Neural progenitor cell (in vitro differentiated cells): ENCODE data around the gene KIF16B. TPM values are rescaled to one million over a fixed set of nuclear protein-coding genes. Genes with fewer than 3 reads are reported as not detected.

Experiments used
- DNase-seq: peaks from one replicate; pipeline ENCODE4 v3.0.0-alpha.2; 2016; ENCODE audit warnings: low spot score
- H2AFZ ChIP-seq: fragments of 200-600 bp; sonication (generic); replicated peaks from 2 replicates; pipeline ENCODE4 v1.6.1; 2016; ENCODE audit warnings: antibody characterized with exemption
- H3F3A ChIP-seq: fragments of 200-600 bp; sonication (generic); 2 replicates; pipeline ENCODE4 v1.6.1; 2016; ENCODE audit warnings: antibody characterized with exemption, low read depth
- H3K27ac ChIP-seq: fragments of 200-600 bp; sonication (generic); 2 replicates; pipeline ENCODE4 v1.5.1; 2016; ENCODE audit warnings: mild to moderate bottlenecking
- H3K27me3 ChIP-seq: fragments of 200-600 bp; sonication (generic); 2 replicates; pipeline ENCODE4 v1.6.1; 2016; ENCODE audit warnings: mild to moderate bottlenecking, moderate library complexity
- H3K36me3 ChIP-seq: fragments of 200-600 bp; sonication (generic); 2 replicates; pipeline ENCODE4 v1.5.1; 2016
- H3K4me1 ChIP-seq: fragments of 200-600 bp; sonication (generic); 2 replicates; pipeline ENCODE4 v1.6.1; 2016; ENCODE audit warnings: mixed run types
- H3K4me2 ChIP-seq: fragments of 200-600 bp; sonication (generic); 2 replicates; pipeline ENCODE4 v1.6.1; 2016
- H3K4me3 ChIP-seq: fragments of 200-600 bp; sonication (generic); 2 replicates; pipeline ENCODE4 v1.5.1; 2016
- H3K79me2 ChIP-seq: fragments of 200-600 bp; sonication (generic); 2 replicates; pipeline ENCODE4 v1.6.1; 2016; ENCODE audit warnings: low read depth
- H3K9ac ChIP-seq: fragments of 200-600 bp; sonication (generic); 2 replicates; pipeline ENCODE4 v1.6.1; 2016
- H3K9me3 ChIP-seq: fragments of 200-600 bp; sonication (generic); 2 replicates; pipeline ENCODE4 v1.5.1; 2016; ENCODE audit warnings: low read depth
- H4K20me1 ChIP-seq: fragments of 200-600 bp; sonication (generic); 2 replicates; pipeline ENCODE4 v1.6.1; 2016; ENCODE audit warnings: low read depth
- H3K27ac Mint-ChIP-seq: 3 replicates; pipeline ENCODE4 v1.8.0; 2021; ENCODE audit warnings: mixed read lengths
- H3K27me3 Mint-ChIP-seq: 2 replicates; pipeline ENCODE4 v1.8.0; 2022; ENCODE audit warnings: low read depth, mild to moderate bottlenecking, inconsistent platforms, moderate library complexity, mixed read lengths; ENCODE audit not compliant: insufficient read depth
- H3K36me3 Mint-ChIP-seq: 3 replicates; pipeline ENCODE4 v1.8.0; 2021; ENCODE audit warnings: mixed read lengths
- H3K4me1 Mint-ChIP-seq: 3 replicates; pipeline ENCODE4 v1.8.0; 2021; ENCODE audit warnings: mixed read lengths
- H3K4me3 Mint-ChIP-seq: 3 replicates; pipeline ENCODE4 v1.8.0; 2021; ENCODE audit warnings: mild to moderate bottlenecking, moderate library complexity, mixed read lengths
- H3K9me3 Mint-ChIP-seq: 3 replicates; pipeline ENCODE4 v1.8.0; 2020; ENCODE audit warnings: mixed read lengths
- CTCF ChIP-seq: fragments of 200-600 bp; sonication (generic); IDR thresholded peaks from 2 replicates; pipeline ENCODE4 v1.5.1; 2017; ENCODE audit warnings: antibody characterized with exemption, mild to moderate bottlenecking
- EZH2 ChIP-seq: fragments of 200-600 bp; sonication (generic); IDR thresholded peaks from 2 replicates; pipeline ENCODE4 v1.6.1; 2017; ENCODE audit warnings: antibody characterized with exemption, mild to moderate bottlenecking, moderate library complexity
- EZH2phosphoT487 ChIP-seq: fragments of 200-600 bp; sonication (generic); IDR thresholded peaks from 2 replicates; pipeline ENCODE4 v1.6.1; 2017; ENCODE audit warnings: antibody characterized with exemption
- total RNA-seq: library from RNA; depleted of rRNA; stranded (reverse); fragments of >200 nt; gene quantifications from 2 replicates; pipeline ENCODE4 v1.2.3, GENCODE V29; 2015; ENCODE audit warnings: low replicate concordance

Gene KIF16B
- total RNA-seq, 1 donor from 2014 or later = 15.5 TPM

- TF ChIP-seq EZH2 (no peak), CTCF (no peak), EZH2phosphoT487 (no peak)
Measured at GRCh38 chr20:16438100-16438499, 135.1 kb downstream of the KIF16B start.

GRCh38 chr20:16437387-16437996 lies 135.8 kb downstream of the KIF16B start:
- H3K9ac ChIP-seq = no peak overlapping the region
- no peak for DNase-seq
- no peaks in the 10 kb centered on the region for H3K9me3 ChIP-seq
- H3K36me3 Mint-ChIP-seq = peaks cover 30% of the 10 kb centered on the region
- H3K4me1 ChIP-seq = no peaks in the 10 kb centered on the region
- TF ChIP-seq EZH2phosphoT487 = no peak
- TF ChIP-seq CTCF = no peak
- no peak for TF ChIP-seq EZH2
- no peaks in the 10 kb centered on the region for H3K27me3 Mint-ChIP-seq
- H3K27me3 ChIP-seq = no peaks in the 10 kb centered on the region
- H3K36me3 ChIP-seq = no peaks in the 10 kb centered on the region
- H4K20me1 ChIP-seq = no peaks in the 10 kb centered on the region
- no peaks in the 10 kb centered on the region for H3K4me1 Mint-ChIP-seq
- H3K27ac Mint-ChIP-seq = no peak overlapping the region
- no peak overlapping the region for H3K4me2 ChIP-seq
- no peaks in the 10 kb centered on the region for H3F3A ChIP-seq
- no peak overlapping the region for H3K4me3 ChIP-seq
- no peak overlapping the region for H3K27ac ChIP-seq
- H3K9me3 Mint-ChIP-seq = peaks cover 20% of the 10 kb centered on the region
- H3K79me2 ChIP-seq = no peaks in the 10 kb centered on the region
- H3K4me3 Mint-ChIP-seq = no peak overlapping the region
- no peak overlapping the region for H2AFZ ChIP-seq

More at GRCh38 chr20:16438100-16438499, 135.1 kb downstream of the KIF16B start:
- H3K27ac Mint-ChIP-seq = no peak overlapping the region
- Histone ChIP-seq H3K9ac (no peak overlapping the region), H3F3A (no peaks in the 10 kb centered on the region), H3K27ac (no peak overlapping the region), H3K4me3 (no peak overlapping the region), H3K9me3 (no peaks in the 10 kb centered on the region), H3K27me3 (no peaks in the 10 kb centered on the region), H3K36me3 (no peaks in the 10 kb centered on the region), H3K4me1 (no peaks in the 10 kb centered on the region), H4K20me1 (no peaks in the 10 kb centered on the region), H3K79me2 (no peaks in the 10 kb centered on the region), H3K4me2 (no peak overlapping the region), H2AFZ (no peak overlapping the region)
- H3K27me3 Mint-ChIP-seq = no peaks in the 10 kb centered on the region
- H3K36me3 Mint-ChIP-seq = peaks cover 30% of the 10 kb centered on the region
- H3K4me1 Mint-ChIP-seq = no peaks in the 10 kb centered on the region
- DNase-seq = no peak
- no peak overlapping the region for H3K4me3 Mint-ChIP-seq
- peaks cover 20% of the 10 kb centered on the region for H3K9me3 Mint-ChIP-seq

- Histone ChIP-seq H3K4me1 (no peaks in the 10 kb centered on the region), H3K36me3 (no peaks in the 10 kb centered on the region), H3F3A (no peaks in the 10 kb centered on the region), H4K20me1 (no peaks in the 10 kb centered on the region), H3K27me3 (no peaks in the 10 kb centered on the region), H3K4me3 (no peak overlapping the region), H3K9ac (no peak overlapping the region), H2AFZ (no peak overlapping the region), H3K27ac (no peak overlapping the region), H3K4me2 (no peak overlapping the region), H3K9me3 (no peaks in the 10 kb centered on the region), H3K79me2 (no peaks in the 10 kb centered on the region)
- peak; percentile 67 for DNase-seq
- TF ChIP-seq EZH2phosphoT487 (no peak), CTCF (peak; percentile 71)
- Mint-ChIP-seq H3K4me1 (no peaks in the 10 kb centered on the region), H3K9me3 (peaks cover 11% of the 10 kb centered on the region), H3K27me3 (no peaks in the 10 kb centered on the region), H3K36me3 (peaks cover 23% of the 10 kb centered on the region), H3K27ac (no peak overlapping the region), H3K4me3 (no peak overlapping the region)
Measured at GRCh38 chr20:16434062-16434664, 139.1 kb downstream of the KIF16B start.
